ENCODE measurements around the gene ZNF366.

Gene ZNF366

GRCh38 chr5:72460413-72460812 is 46.8 kb downstream of the ZNF366 start:
- no peak for DNase-seq

- DNase-seq = no peak
Measured at GRCh38 chr5:72459913-72460312, 47.3 kb downstream of the ZNF366 start.

- DNase-seq = no peak
Measured at GRCh38 chr5:72459089-72459661, 48.0 kb downstream of the ZNF366 start.

GRCh38 chr5:72458407-72458806 is 48.8 kb downstream of the ZNF366 start:
- no peak for DNase-seq

- no peak for DNase-seq
Measured at GRCh38 chr5:72457491-72457890, 49.7 kb downstream of the ZNF366 start.

- DNase-seq = no peak
Measured at GRCh38 chr5:72456391-72457074, 50.7 kb downstream of the ZNF366 start.

GRCh38 chr5:72455476-72455875 is 51.7 kb downstream of the ZNF366 start:
- no peak for DNase-seq

- no peak for DNase-seq
Measured at GRCh38 chr5:72454996-72455395, 52.2 kb downstream of the ZNF366 start.

GRCh38 chr5:72453246-72453775 is 53.9 kb downstream of the ZNF366 start:
- no peak for DNase-seq

GRCh38 chr5:72452515-72453245 is 54.5 kb downstream of the ZNF366 start:
- no peak for DNase-seq

GRCh38 chr5:72451741-72452505 is 55.3 kb downstream of the ZNF366 start:
- no peak for DNase-seq

- no peak for DNase-seq
Measured at GRCh38 chr5:72448368-72448767, 58.8 kb downstream of the ZNF366 start.

GRCh38 chr5:72447751-72448150 is 59.5 kb downstream of the ZNF366 start:
- DNase-seq = no peak

- DNase-seq = no peak
Measured at GRCh38 chr5:72445969-72446368, 61.2 kb downstream of the ZNF366 start.

- DNase-seq = no peak
Measured at GRCh38 chr5:72443883-72444282, 63.3 kb downstream of the ZNF366 start.

- DNase-seq = no peak
Measured at GRCh38 chr5:72441862-72442540, 65.2 kb downstream of the ZNF366 start.

- no peak for DNase-seq
Measured at GRCh38 chr5:72441094-72441723, 66.0 kb downstream of the ZNF366 start.

GRCh38 chr5:72440207-72440638 is 67.0 kb downstream of the ZNF366 start:
- DNase-seq = no peak

GRCh38 chr5:72439192-72439591 is 68.0 kb downstream of the ZNF366 start:
- DNase-seq = no peak

GRCh38 chr5:72438141-72438540 is 69.1 kb downstream of the ZNF366 start:
- no peak for DNase-seq

GRCh38 chr5:72436796-72437471 is 70.3 kb downstream of the ZNF366 start:
- no peak for DNase-seq

Measured in NCI-H1105 (cell line).